HepG2 (cell line): ENCODE data around the gene DDAH2. TPM values are rescaled to one million over a fixed set of nuclear protein-coding genes. Genes with fewer than 3 reads are reported as not detected.
A peak's percentile ranks its signal among the peaks of the same experiment; 100 is the strongest.

Experiments used
- AGO2 ChIP-seq: fragments of 200-400 bp; formaldehyde crosslinking; optimal IDR thresholded peaks from 2 replicates; pipeline ENCODE3; 2017; ENCODE audit warnings: mild to moderate bottlenecking, low read depth, low read length, moderate library complexity
- AHR ChIP-seq: IDR thresholded peaks from 2 replicates; pipeline ENCODE4 v1.6.1; 2018; ENCODE audit warnings: missing genetic modification reagents, missing compliant biosample characterization
- FOXJ3 ChIP-seq: sonication (generic); formaldehyde crosslinking; IDR thresholded peaks from 2 replicates; pipeline ENCODE4 v1.4.0; 2020; ENCODE audit warnings: missing genetic modification reagents, mild to moderate bottlenecking, borderline replicate concordance
- HNRNPL ChIP-seq: fragments of 200-400 bp; formaldehyde crosslinking; IDR thresholded peaks from 2 replicates; pipeline ENCODE4 v1.6.1; 2017; ENCODE audit warnings: mild to moderate bottlenecking, low read depth, low read length
- JUND ChIP-seq: sonication (generic); formaldehyde crosslinking; IDR thresholded peaks from 2 replicates; pipeline ENCODE4 v1.8.0; 2022; ENCODE audit warnings: mild to moderate bottlenecking, missing genetic modification reagents
- MAZ ChIP-seq, 2 experiments: sonication (generic) in 1 of 2; formaldehyde crosslinking in 1 of 2; IDR thresholded peaks; 2 replicates each; pipeline versions ENCODE4 v1.5.0 to v1.6.1; 2012 to 2020; ENCODE audit warnings: low read depth in 2 of 2, mild to moderate bottlenecking in 2 of 2, borderline replicate concordance in 1 of 2, improper control_type of control experiment in 1 of 2, low read length in 1 of 2, missing genetic modification reagents in 1 of 2, moderate library complexity in 1 of 2
- NBN ChIP-seq: fragments of 450-650 bp; conservative IDR thresholded peaks from 2 replicates; pipeline ENCODE4 v1.6.1; 2017
- NR2F6 ChIP-seq, 2 experiments: IDR thresholded peaks; 2 replicates each; pipeline ENCODE4 v1.6.1; 2016; ENCODE audit warnings: antibody characterized with exemption in 1 of 2, mild to moderate bottlenecking in 1 of 2
- RBM39 ChIP-seq: fragments of 200-400 bp; formaldehyde crosslinking; IDR thresholded peaks from one replicate; pipeline ENCODE4 v1.6.1; 2018; ENCODE audit warnings: antibody characterized with exemption, mild to moderate bottlenecking, low read depth, low read length; ENCODE audit not compliant: poor library complexity, severe bottlenecking
- RFX5 ChIP-seq: IDR thresholded peaks from 2 replicates; pipeline ENCODE4 v1.6.1; 2011; ENCODE audit warnings: low read depth, low read length, improper control_type of control experiment
- RORA ChIP-seq: sonication (generic); formaldehyde crosslinking; IDR thresholded peaks from 2 replicates; pipeline ENCODE4 v1.5.0; 2020; ENCODE audit warnings: mild to moderate bottlenecking, missing genetic modification reagents, moderate library complexity
- TCF12 ChIP-seq, 2 experiments: fragments of 450-650 bp in 1 of 2; sonication (generic) in 1 of 2; formaldehyde crosslinking in 1 of 2; IDR thresholded peaks; 2 replicates each; pipeline versions ENCODE4 v1.6.1 to v1.8.0; 2017 to 2022; ENCODE audit warnings: antibody characterized with exemption in 1 of 2, mild to moderate bottlenecking in 1 of 2, missing genetic modification reagents in 1 of 2, moderate library complexity in 1 of 2
- ZBTB21 ChIP-seq: sonication (generic); formaldehyde crosslinking; IDR thresholded peaks from 2 replicates; pipeline ENCODE4 v1.4.0; 2020; ENCODE audit warnings: missing genetic modification reagents
- ZKSCAN5 ChIP-seq: sonication (generic); formaldehyde crosslinking; IDR thresholded peaks from 2 replicates; pipeline ENCODE4 v1.5.1; 2020; ENCODE audit warnings: mild to moderate bottlenecking, missing genetic modification reagents
- ZNF564 ChIP-seq: sonication (generic); formaldehyde crosslinking; IDR thresholded peaks from 2 replicates; pipeline ENCODE4 v1.8.1; 2023; ENCODE audit warnings: mild to moderate bottlenecking, missing genetic modification reagents
- ZNF616 ChIP-seq: sonication (generic); formaldehyde crosslinking; IDR thresholded peaks from 2 replicates; pipeline ENCODE4 v1.5.0; 2020; ENCODE audit warnings: low read depth, mild to moderate bottlenecking, missing genetic modification reagents
- ZNF768 ChIP-seq: sonication (generic); formaldehyde crosslinking; IDR thresholded peaks from 2 replicates; pipeline ENCODE4 v1.4.0; 2020; ENCODE audit warnings: missing genetic modification reagents
- ZNF816 ChIP-seq: sonication (generic); formaldehyde crosslinking; IDR thresholded peaks from 2 replicates; pipeline ENCODE4 v1.8.0; 2022; ENCODE audit warnings: missing genetic modification reagents, mild to moderate bottlenecking, borderline replicate concordance
- polyA plus RNA-seq, 8 experiments: library from polyadenylated mRNA; depleted of rRNA in 3 of 8; stranded (reverse) in 7 of 8; unstranded in 1 of 8; fragments of >200 nt; fragmentation: Illumina TruSeq in 4 of 8; extraction: Trizol in 4 of 8; gene quantifications; 2 replicates each; pipeline versions ENCODE4 v1.2.1 to v1.2.3, GENCODE V29; 2011 to 2016; ENCODE audit warnings: low read depth in 4 of 8, missing spikeins in 1 of 8, mixed read lengths in 1 of 8; ENCODE audit not compliant: insufficient read depth in 1 of 8
- total RNA-seq, 5 experiments: library from RNA; depleted of rRNA; stranded (reverse); fragments of >200 nt; fragmentation: Illumina TruSeq; extraction: Trizol; gene quantifications; 2 replicates each; pipeline ENCODE4 v1.2.3, GENCODE V29; 2016; ENCODE audit warnings: low read depth in 1 of 5
- TF ChIP-seq, protein P1 (sequence below): sonication (generic); formaldehyde crosslinking; IDR thresholded peaks from one replicate; pipeline ENCODE4 v1.5.1; 2020; ENCODE audit warnings: mild to moderate bottlenecking, missing genetic modification reagents; ENCODE audit errors: not compliant biosample characterization
- TF ChIP-seq, protein P2 (sequence below): sonication (generic); formaldehyde crosslinking; IDR thresholded peaks from 2 replicates; pipeline ENCODE4 v1.4.0; 2020; ENCODE audit warnings: missing genetic modification reagents

DDAH2 gene
- total and polyA plus RNA-seq, 2 of the 13 experiments (the other 11 are each of a cell fraction or from before 2014, with no cell fraction given), result 16.4 to 21.1 TPM

DNA sequence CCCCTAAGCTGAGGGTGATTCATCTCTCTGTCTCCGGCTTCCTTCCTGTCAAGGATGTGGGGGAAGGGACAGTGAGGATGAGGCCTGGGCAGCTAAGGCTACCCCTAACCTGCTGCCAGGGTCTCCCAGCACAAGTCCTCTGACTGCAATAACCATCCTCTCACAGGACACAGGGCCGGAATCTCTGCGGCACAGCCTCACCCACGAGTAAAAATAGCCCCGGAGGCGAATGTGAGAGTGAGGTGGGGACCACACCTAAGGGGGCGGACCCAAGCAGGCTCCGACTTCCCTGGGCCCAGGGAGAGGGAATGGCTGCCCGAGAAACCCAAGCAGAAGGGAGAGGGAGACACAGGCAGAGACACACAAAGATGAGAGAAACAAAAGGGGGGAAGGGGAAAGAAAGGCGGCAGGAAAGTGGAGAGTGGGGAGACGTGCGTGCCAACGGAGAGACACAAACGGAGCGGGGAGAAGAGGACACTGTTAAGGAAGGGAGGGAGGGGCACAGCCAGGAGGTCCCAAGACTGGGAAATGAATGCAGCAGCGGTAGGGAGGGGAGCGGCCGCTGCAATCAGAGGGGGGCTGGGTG, 5.8 kb upstream of the DDAH2 start (continued):
- TF ChIP-seq ZBTB21 (CRISPR knock-in tag), result no peak
- no peak for TF ChIP-seq TCF12 (IDR thresholded peaks at IDR 0.05)
- TF ChIP-seq TCF12 (CRISPR knock-in tag; IDR thresholded peaks at IDR 0.05), result no peak
- TF ChIP-seq ZNF564 (CRISPR knock-in tag), result no peak
- TF ChIP-seq NR2F6 (IDR thresholded peaks at IDR 0.05), result no peak
- no peak for TF ChIP-seq NR2F6 (CRISPR knock-in tag; IDR thresholded peaks at IDR 0.05)
- TF ChIP-seq JUND (CRISPR knock-in tag), result peak; percentile 85
- TF ChIP-seq NBN, result no peak
- TF ChIP-seq, protein P1, sequence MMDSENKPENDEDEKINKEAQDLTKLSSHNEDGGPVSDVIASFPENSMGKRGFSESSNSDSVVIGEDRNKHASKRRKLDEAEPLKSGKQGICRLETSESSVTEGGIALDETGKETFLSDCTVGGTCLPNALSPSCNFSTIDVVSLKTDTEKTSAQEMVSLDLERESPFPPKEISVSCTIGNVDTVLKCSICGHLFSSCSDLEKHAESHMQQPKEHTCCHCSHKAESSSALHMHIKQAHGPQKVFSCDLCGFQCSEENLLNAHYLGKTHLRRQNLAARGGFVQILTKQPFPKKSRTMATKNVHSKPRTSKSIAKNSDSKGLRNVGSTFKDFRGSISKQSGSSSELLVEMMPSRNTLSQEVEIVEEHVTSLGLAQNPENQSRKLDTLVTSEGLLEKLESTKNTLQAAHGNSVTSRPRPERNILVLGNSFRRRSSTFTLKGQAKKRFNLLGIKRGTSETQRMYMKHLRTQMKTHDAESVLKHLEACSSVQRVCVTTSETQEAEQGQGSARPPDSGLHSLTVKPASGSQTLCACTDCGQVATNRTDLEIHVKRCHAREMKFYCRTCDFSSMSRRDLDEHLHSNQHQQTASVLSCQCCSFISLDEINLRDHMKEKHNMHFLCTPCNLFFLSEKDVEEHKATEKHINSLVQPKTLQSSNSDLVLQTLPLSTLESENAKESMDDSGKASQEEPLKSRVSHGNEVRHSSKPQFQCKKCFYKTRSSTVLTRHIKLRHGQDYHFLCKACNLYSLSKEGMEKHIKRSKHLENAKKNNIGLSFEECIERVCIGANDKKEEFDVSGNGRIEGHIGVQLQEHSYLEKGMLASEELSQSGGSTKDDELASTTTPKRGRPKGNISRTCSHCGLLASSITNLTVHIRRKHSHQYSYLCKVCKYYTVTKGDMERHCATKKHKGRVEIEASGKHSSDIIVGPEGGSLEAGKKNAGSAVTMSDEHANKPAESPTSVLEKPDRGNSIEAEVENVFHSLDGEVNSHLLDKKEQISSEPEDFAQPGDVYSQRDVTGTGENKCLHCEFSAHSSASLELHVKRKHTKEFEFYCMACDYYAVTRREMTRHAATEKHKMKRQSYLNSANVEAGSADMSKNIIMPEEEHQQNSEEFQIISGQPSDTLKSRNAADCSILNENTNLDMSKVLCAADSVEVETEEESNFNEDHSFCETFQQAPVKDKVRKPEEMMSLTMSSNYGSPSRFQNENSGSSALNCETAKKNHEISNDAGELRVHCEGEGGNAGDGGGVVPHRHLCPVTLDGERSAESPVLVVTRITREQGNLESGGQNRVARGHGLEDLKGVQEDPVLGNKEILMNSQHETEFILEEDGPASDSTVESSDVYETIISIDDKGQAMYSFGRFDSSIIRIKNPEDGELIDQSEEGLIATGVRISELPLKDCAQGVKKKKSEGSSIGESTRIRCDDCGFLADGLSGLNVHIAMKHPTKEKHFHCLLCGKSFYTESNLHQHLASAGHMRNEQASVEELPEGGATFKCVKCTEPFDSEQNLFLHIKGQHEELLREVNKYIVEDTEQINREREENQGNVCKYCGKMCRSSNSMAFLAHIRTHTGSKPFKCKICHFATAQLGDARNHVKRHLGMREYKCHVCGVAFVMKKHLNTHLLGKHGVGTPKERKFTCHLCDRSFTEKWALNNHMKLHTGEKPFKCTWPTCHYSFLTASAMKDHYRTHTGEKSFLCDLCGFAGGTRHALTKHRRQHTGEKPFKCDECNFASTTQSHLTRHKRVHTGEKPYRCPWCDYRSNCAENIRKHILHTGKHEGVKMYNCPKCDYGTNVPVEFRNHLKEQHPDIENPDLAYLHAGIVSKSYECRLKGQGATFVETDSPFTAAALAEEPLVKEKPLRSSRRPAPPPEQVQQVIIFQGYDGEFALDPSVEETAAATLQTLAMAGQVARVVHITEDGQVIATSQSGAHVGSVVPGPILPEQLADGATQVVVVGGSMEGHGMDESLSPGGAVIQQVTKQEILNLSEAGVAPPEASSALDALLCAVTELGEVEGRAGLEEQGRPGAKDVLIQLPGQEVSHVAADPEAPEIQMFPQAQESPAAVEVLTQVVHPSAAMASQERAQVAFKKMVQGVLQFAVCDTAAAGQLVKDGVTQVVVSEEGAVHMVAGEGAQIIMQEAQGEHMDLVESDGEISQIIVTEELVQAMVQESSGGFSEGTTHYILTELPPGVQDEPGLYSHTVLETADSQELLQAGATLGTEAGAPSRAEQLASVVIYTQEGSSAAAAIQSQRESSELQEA (CRISPR knock-in tag), result no peak
- TF ChIP-seq MAZ (IDR thresholded peaks at IDR 0.05; ENCODE audit: borderline replicate concordance, low read depth, low read length), result no peak
- 0 out of 2 replicates have a peak, but pooled peaks have one; percentile 0 for TF ChIP-seq MAZ (CRISPR knock-in tag; IDR thresholded peaks at IDR 0.05; ENCODE audit: low read depth)
- TF ChIP-seq AGO2, result peak; percentile 78
- TF ChIP-seq RFX5, result no peak
- TF ChIP-seq, protein P2, sequence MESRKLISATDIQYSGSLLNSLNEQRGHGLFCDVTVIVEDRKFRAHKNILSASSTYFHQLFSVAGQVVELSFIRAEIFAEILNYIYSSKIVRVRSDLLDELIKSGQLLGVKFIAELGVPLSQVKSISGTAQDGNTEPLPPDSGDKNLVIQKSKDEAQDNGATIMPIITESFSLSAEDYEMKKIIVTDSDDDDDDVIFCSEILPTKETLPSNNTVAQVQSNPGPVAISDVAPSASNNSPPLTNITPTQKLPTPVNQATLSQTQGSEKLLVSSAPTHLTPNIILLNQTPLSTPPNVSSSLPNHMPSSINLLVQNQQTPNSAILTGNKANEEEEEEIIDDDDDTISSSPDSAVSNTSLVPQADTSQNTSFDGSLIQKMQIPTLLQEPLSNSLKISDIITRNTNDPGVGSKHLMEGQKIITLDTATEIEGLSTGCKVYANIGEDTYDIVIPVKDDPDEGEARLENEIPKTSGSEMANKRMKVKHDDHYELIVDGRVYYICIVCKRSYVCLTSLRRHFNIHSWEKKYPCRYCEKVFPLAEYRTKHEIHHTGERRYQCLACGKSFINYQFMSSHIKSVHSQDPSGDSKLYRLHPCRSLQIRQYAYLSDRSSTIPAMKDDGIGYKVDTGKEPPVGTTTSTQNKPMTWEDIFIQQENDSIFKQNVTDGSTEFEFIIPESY (CRISPR knock-in tag), result 0 out of 2 replicates have a peak, but pooled peaks have one; percentile 16
- no peak for TF ChIP-seq RORA
- TF ChIP-seq AHR, result no peak
- TF ChIP-seq ZKSCAN5 (CRISPR knock-in tag), result no peak
- no peak for TF ChIP-seq ZNF768 (CRISPR knock-in tag)
- TF ChIP-seq FOXJ3 (CRISPR knock-in tag), result no peak
- 0 out of 2 replicates have a peak, but pooled peaks have one; percentile 41 for TF ChIP-seq HNRNPL
- 0 out of 2 replicates have a peak, but pooled peaks have one; percentile 6 for TF ChIP-seq ZNF616 (CRISPR knock-in tag)
- TF ChIP-seq ZNF816 (CRISPR knock-in tag), result peak; percentile 78; the same call in 1 of the 2 replicates
- TF ChIP-seq RBM39, result peak; percentile 76
